ENCODE data around the gene SUSD4. TPM values are rescaled to one million over a fixed set of nuclear protein-coding genes. Genes with fewer than 3 reads are reported as not detected.

Gene SUSD4
- total RNA-seq, 1 donor from 2014 or later = 0.51 TPM

- intact Hi-C loops (cut with micrococcal nuclease) = no loop called here
These were observed 32.7 kb downstream of the SUSD4 start for GRCh38 chr1:223331301-223331700.

DNA sequence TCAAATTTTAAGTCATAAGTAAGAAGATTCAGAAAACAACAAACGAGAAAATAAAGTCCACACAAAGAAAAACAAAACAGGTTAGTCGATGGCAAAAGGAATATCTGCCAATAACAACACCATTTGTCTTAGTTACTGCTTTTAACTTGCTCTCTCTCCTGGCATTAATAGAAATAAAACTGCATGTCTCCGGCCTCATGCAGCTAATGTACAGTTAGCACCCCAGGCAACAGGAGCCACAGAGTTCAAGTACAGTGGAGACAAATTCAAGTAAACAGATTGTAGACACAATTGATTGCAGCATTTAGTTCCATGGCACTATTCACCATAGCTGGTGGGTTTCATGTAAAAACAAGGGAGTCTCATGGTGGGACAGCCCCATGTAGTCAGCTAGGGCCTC, 33.5 kb downstream of the SUSD4 start:
- intact Hi-C loops (cut with micrococcal nuclease) = no loop called here

GRCh38 chr1:223329664-223330415, 34.1 kb downstream of the SUSD4 start:
- intact Hi-C loops (cut with micrococcal nuclease) = no loop called here

DNA sequence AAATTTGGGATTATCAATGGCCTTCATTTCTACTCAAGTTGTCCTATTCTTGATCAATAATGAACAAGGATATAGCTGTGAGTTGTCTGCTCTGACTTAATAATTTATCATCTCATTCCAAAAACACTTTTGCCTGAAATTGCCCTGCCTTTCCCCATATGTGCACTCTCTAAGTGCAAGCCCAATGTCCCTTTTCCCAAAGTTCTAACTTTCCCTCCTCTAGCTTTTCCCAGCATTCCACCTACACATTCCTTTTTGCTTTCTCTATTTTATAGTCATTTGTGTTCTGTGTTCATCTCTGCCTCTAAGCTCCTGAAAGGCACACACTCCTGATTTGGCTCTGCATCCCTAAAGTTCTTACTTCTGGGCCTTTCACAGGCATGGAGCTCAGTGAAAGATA, 34.7 kb downstream of the SUSD4 start:
- intact Hi-C loops (cut with micrococcal nuclease) = no loop called here

DNA sequence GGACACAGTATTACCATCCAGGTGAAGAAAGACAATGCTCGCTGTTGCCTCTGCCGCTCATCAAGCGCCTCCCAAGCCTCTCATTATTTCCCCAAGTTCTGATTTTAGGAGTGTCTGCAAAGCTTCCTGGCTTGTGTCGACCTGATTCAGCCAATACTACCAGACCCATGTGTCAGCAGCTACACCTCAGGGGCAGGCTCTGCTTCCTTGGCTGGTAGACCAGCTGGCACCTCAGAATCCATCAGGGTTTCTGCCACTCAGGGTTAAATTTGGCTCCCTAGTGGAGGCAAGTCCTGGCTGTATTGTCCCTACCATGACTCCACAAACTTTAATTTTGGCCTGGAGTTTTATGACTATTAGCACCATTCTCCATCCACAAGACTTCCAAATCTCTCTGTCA, 35.4 kb downstream of the SUSD4 start:
- intact Hi-C loops (cut with micrococcal nuclease) = no loop called here

DNA sequence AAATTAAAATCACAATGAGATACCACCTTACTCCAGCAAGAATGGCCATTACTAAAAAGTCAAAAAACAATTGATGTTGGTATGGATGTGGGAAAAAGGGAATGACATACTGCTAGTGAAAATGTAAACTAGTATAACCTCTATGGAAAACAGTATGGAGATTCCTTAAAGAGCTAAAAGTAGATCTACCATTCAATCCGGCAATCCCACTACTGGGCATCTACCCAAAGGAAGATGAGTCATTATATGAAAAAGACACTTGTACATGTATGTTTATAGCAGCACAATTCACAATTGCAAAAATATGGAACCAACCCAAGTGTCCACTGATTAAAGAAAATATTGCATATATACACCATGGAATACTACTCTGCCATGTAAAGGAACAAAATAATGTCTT, 37.2 kb downstream of the SUSD4 start:
- intact Hi-C loops (cut with micrococcal nuclease) = no loop called here

DNA sequence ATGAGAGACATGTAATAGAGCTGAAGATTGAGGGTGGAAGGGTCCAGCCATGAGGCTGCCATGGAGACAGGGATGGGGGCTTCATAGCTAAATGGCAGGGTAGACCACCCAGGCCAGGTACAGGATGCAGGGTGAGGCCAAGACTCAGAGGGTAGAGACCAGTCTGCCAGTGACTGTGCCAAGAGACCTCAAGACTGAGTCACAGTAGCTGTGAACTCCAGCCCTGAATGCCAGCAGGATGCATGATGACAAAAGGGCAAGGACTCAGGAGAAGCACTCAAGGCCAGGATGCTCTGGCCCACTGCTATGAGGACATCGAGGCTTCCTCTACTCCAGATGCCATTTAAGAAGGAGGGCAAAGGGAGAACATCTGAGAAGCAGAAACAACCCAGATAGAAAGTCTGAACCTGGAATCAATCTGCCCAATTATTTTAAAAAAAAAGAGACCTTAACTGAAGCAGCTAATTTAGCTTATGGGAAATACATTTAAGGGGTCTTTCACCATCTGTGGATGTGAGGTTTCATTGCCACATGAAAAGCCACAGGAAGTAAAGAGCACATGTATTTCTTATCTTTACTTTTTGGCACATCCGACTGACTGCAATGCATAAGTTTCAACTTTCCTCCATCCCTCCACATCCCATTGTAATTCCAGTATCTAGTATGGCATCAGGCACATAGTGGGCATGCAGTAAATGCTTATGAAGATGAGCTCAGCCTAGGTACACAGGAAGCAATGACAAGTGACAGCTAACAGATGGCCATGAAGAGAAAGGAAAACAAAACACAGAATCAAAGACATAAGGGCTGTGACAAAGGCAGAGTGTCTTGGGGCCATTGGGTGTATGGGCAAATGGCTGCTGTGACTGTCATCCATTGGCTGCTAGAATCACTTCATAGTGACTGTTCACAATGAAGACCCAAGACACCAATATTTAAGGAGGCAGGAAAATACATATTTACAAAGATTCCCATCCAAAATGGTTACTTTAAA, 40.2 kb downstream of the SUSD4 start:
- intact Hi-C loops (cut with micrococcal nuclease) = no loop called here

DNA sequence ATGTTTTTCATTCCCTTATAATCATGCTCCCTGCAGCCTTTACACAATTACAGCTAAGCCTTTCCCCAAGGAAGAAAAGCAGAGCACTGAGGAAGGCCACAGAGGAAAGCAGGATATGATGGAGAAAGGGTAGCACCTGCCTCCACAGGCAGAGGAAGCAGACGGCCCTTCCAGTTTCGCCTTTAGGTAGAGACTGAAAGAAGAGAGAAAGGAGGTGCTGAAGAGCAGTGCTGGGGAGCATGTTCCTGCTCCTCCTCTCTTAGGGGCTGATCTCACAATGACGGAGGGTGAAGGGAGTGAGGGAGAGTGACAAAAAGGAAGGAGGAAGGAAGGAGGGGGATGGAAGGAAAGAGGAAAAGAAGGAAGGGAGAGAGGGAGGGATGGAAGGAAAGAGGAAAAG, 41.1 kb downstream of the SUSD4 start:
- intact Hi-C loops (cut with micrococcal nuclease) = no loop called here

- intact Hi-C loops (cut with micrococcal nuclease) = no loop called here
These were observed 43.0 kb downstream of the SUSD4 start for GRCh38 chr1:223320959-223321358.

DNA sequence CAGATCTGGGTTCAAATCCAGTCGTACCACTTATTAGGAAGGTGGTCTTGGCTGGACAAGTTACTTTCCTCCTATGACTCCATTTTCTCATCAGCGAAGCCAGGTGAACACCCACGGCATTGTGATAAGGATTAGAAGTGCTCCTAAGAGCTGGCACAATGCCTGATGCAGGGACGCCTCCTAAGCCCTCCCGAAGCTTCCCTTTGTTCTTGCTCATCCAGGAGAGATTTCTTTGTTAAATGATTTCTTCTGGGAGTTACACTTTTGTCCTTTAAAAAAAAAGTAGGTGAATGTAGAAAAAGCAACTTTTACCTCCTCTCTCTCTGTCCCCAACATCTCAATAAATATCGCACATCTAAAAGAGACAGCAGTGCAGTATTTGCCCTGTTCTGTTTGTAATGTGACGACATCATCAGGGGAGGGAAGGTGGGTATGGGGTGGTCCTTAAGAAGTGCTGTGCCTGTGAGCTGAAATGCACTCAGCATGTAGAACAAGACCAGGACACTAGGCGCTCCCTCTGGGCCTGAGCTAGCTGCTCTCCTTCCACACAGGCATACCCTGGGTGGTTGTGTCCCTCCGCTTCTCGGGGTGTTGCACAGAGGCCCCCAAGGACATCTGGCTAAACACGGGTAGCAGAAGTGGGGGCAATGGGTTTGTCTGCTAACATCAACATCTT, 43.9 kb downstream of the SUSD4 start:
- intact Hi-C loops (cut with micrococcal nuclease) = no loop called here

DNA sequence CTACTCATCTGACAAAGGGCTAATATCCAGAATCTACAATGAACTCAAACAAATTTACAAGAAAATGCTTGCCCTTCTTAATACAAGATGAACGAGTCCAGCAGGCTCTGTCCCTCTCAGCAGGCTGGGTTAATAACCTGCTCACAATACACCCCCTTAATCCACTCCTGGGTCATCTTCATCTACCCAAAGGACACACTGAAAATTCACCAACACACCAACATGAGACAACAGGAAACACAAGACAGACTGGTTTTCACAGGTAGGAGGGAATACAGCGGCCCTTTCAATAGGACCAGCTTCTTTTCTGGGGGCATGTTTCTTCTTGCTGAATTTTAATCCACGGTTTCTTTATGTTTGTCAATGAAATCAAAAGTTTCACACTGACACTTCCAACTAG, 44.6 kb downstream of the SUSD4 start:
- intact Hi-C loops (cut with micrococcal nuclease) = no loop called here

DNA sequence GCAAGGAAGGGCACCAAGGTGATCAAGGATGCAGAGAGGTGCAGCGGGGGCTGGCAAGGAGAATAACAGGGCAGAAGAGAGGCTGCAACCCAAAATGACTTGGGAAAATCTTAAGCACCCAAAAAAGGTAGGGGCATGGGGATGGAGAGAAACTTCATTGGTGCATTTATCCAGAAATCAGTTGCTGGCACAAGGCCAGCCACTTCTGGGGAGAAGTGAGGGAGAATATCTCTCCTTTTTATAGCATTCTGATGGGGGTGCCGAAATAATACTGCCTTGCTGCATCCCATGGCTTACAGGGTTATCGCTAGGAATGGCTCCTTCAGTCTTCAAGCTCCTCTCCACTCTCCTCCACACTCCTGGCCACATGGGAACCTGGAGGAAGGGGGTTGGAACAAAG, 47.9 kb downstream of the SUSD4 start:
- intact Hi-C loops (cut with micrococcal nuclease) = no loop called here

DNA sequence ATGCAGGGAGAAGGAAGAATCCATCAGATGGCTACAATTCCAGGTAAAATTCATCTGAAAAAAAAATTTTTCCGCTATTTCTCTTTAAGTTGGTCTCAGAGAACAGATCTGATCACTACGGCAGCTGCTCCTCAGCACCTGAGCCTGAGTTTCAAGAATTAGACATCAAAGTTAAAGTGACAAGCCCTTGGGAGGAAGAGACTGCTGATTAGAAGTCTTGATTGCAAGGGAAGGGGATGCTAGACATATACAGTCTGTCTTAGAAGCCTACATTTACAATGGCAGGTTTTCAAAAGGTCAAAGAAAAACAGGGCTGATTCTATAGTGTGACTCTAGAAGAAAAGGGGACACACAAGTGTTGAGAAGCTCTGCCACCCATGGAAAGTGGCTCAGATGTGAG, 48.3 kb downstream of the SUSD4 start:
- intact Hi-C loops (cut with micrococcal nuclease) = no loop called here

DNA sequence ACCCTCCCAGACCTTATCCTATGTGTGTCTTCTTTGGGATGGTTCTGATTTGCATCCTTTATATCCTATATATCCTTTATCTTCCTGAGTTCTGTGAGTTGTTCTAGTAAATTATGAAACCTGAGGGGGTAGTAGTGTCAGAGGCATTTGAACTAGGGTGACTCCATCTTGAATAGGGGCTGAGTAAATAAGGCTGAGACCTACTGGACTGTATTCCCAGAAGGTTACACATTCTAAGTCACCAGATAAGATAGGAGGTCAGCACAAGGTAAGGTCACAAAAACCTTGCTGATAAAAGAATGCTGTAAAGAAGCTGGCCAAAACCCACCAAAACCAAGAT, 50.6 kb downstream of the SUSD4 start:
- intact Hi-C loops (cut with micrococcal nuclease) = no loop called here

GRCh38 chr1:223312705-223313414, 51.1 kb downstream of the SUSD4 start:
- intact Hi-C loops (cut with micrococcal nuclease) = no loop called here

DNA sequence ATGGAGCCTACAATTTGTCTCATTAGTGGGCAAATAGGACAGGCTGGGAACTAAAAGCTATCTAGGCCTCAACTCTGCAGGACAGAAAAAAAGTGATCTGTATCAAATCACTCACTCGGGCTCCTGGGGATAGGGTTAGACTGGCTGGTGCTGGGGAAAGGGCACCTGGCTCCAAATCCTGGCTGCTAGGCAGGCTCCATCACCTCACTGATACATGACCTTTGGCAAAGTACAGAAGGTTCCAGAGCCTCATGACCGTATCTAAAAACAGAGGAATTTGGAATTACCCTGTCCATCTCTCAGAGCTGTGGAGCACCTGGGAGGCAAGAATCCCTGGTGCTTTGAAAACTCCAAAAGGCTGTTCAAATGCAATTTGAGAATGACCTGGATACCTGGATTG, 51.7 kb downstream of the SUSD4 start:
- intact Hi-C loops (cut with micrococcal nuclease) = no loop called here

- intact Hi-C loops (cut with micrococcal nuclease) = no loop called here
These were observed 52.1 kb downstream of the SUSD4 start for GRCh38 chr1:223311826-223312225.

DNA sequence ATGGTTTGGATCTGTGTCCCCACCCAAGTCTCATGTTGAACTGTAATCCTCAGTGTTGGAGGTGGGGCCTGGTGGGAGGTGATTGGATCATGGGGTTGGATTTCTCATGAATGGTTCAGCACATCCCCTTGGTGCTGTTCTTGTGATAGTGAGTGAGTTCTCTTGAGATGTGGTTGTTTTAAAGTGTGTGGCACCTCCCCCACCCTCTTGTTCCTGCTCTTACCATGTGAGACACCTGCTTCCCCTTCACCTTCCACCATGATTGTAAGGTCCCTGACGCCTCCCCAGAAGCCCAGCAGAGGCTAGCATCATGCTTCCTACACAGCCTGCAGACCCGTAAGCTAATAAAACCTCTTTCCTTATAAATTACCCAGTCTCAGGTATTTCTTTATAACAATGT, 55.8 kb downstream of the SUSD4 start:
- intact Hi-C loops (cut with micrococcal nuclease) = no loop called here

- intact Hi-C loops (cut with micrococcal nuclease) = no loop called here
These were observed 56.4 kb downstream of the SUSD4 start for GRCh38 chr1:223307544-223307943.

- intact Hi-C loops (cut with micrococcal nuclease) = no loop called here
These were observed 59.0 kb downstream of the SUSD4 start for GRCh38 chr1:223304931-223305330.

DNA sequence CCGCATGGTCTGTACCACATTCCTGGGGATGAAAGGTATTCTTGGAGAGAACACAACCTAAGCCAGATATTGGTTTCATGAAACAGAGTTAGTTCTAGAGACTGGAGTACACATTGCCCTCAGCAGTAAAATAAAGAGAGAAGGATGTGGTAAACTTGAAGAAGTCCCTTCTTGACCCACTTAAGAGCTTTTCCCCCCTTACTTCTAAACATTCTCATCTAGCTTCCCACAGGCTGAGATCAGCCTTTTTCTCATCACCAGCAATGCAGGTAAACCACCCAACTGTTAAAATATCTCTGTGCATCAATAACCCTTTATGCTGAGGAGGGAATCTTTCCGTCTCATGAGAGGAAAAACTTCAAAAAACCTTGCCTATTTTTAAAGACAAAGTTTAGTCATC, 62.6 kb downstream of the SUSD4 start:
- intact Hi-C loops (cut with micrococcal nuclease) = no loop called here
